HG02938 (cell line): ENCODE data around the gene AGBL3.

ENCODE experiments used
- ATAC-seq: cut with Tn5 transposase; IDR thresholded peaks from one replicate; pipeline ENCODE4 v1.9.1; 2021; ENCODE audit warnings: mild to moderate bottlenecking, moderate library complexity; ENCODE audit not compliant: unreplicated experiment

Gene AGBL3

DNA sequence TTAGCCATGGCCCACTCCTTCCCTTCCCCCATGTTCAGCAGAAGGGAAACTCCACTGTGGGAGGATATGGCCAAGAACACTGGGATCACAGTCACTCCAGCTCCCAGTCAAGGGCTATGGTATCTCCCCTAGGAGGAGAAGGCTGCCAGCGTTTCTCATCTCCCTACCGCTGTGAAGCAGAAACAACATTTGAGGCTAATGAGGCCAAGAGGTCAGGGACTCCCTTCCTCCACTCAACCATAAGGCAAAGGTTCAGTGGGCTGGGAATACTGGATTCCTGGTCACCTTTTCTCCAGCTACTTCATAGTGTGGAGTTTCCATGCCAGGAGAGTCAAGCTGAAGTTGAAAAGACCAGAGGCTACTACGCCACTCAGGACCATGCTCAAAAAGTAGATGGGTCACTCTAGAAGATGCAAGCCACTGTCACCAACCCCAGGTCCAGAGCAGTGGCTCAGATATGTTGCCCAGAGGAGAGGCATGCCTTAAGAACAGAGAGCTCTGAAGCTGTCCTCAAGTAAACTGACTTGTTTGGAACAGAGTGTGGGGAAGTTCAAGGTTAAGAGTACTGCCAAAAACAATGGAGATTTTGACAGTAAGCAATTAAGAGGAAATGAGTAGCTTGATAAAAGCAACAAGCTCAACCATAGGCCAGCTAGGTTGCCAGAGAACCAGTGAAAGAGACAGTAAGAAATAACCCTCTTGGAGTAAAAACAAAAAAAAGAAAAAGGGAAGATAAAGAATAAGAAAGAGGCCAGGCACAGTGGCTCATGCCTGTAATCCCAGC lies 157.8 kb downstream of the AGBL3 start:
- ATAC-seq, result no peak

DNA sequence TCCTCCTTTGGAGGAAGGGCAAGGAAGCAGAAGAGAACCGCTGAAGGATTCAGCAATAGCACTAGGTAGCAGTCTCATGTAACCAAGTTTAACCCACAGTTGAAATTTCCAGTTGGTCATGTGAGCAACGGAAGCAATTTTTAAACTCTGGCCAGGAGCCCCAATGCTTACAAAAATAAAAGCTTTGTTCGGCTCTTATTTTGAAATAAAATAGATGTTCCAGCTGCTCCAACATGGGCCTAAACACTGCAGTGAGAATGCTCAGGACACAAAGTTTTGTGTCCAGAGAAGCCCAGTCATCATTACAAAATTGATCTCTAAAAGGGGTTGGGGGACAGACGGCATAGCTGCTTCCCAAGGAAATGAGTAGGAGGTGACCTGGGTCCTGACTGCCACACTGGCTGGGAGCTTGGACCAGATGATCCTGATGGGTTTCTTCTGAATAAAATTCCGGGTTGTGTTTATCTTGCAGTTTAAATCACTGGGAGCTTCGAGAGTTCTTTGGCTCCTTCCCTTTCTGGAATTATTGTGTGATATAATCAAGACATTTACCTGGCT lies 161.1 kb downstream of the AGBL3 start:
- ATAC-seq, result no peak

DNA sequence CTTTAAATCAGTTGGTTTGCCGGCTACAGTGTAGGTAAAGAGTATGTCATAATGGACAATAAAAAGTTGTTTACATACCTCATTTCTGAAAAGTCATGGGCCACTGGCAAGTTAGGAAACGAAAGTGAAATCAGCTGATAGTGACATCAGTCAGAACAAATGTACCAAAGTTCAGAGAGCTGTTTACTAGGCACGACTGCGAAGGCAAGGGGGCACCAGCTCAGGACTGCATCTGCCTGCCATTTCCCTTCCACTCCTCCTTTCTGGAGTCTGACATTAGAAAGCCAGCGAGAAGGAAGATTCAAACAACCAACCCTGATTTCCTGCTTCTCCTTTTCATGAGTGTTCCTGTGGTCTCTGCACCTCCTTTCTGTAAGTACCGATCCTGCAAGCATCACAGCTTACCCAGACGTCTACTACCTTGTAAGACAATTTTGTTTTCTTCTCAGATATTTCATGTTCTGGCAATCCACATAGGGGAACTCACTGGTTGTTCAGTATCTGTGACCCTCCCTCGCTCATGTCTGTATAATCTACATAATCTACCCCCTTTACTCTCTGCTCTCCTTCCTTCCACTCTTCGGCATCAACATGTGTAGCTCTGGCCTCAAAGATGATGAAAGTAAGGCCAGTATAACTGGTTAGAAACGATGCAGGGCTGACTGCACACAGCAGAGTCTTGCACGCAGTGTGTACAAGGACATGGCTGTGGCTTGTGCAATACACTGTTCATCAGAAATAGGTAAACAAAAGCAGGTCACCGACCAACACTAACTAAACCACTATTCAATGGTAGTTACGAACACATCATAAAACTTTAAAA lies 161.8 kb downstream of the AGBL3 start, which contains the start of gene TMEM140:
Gene TMEM140 (plus strand): TSS at position 174 of the 823 bp plus-strand sequence. CDS start 16,370 bp downstream, outside the sequence.
- peak; percentile 63 for ATAC-seq

DNA sequence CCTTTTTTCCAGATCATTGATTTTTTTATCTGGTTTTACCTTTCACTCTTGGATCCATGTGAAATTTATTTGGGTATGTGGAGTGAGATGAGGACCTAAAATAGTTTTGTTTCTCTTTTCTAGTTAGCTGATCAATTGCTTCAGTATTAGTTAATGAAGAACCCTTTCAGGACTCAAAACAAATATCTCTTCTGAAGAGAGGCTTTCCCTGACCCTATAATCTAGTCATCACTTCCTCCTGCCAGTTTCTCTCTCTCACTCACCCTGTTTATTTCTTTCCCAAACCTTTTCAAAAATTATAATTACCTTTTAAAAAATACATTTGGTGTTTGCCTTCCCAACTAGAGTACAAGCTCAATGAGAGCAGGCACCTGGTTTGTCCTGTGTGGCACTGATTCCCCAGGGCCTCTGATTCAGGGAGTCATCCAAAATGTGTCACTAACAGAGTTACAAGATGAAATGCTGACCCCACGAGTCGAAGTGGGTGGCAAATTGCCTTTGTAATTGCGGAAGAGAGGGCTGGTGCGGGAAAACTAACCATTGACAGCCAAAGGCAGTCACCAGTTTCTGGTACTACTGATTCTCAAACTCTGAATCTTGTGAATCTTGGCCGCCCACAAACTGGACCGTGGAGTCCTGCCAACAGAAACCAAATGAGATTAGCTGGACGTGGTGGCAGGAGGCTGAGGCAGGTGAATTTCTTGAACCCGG lies 163.9 kb downstream of the AGBL3 start:
- no peak for ATAC-seq

DNA sequence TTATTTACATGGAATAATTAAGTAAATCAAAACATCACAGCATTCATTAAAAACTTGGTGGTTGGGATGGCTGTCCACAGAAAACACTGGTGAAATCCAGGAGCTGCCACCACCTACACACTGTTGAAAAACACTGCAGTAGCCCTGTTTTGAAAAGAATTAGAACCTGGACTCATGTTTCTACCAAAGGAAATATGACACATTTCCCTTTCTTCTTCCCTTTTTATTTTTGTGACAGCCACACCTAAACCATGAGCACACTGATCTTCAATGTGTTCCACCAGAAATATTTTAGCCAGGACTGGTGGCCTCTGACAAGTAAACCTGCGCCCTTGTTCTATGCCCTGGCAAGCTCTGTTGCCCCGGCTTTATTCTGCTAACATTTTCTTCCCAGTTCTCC lies 164.8 kb downstream of the AGBL3 start:
- ATAC-seq, result no peak

DNA sequence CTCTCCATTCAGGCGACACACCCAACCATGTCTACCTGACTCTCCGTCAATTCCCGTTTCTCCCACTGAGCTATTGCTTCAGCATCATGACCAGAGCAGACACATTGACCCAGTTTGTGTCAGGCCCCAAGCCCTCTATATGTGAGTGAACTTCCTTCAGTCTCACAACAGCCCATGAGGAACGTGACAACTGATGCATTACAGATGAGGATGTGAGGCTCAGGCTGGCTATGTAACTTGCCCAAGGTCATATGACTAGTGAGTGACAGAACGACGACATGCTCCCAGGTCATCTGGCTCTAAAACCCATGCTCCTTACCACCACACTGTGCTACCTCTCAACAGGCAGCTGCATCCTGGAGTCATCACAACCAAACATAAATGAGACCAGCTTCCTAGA lies 165.2 kb downstream of the AGBL3 start:
- no peak for ATAC-seq

DNA sequence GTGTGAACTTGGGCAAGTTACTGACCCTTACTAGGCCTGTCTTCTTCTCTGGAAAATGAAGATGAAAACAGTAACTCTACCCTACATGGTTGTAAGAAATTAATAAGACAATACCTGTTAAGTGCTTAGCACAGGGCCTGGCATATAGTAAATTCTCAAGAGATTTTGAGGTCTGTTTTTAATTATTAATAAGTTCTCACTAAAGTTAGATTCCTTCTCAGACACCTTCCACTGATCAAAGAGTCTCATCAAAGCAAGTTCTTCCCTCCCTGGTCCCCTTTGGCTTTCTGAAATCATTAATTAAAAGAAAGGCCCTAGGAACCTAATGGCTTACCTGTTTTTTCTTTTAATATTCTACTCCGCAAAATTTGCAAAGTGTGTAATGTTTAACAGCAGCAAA lies 166.1 kb downstream of the AGBL3 start:
- ATAC-seq, result no peak

DNA sequence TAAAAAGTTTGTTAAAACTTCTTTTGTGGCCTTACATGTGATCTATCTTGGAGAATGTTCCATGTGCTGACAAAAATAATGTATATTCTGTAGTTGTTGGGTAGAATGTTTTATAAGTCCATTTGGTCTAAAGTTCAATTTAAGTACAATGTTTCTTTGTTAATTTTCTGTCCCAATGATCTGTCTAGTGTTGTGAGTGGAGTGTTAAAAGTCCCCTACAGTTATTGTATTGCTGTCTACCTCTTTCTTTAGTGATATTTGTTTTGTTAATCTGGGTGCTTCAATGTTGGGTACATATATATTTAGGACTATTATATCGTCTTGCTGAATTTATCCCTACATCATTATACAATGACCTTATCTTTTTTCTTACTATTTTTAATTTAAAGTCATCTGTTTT lies 168.4 kb downstream of the AGBL3 start:
- ATAC-seq, result no peak

DNA sequence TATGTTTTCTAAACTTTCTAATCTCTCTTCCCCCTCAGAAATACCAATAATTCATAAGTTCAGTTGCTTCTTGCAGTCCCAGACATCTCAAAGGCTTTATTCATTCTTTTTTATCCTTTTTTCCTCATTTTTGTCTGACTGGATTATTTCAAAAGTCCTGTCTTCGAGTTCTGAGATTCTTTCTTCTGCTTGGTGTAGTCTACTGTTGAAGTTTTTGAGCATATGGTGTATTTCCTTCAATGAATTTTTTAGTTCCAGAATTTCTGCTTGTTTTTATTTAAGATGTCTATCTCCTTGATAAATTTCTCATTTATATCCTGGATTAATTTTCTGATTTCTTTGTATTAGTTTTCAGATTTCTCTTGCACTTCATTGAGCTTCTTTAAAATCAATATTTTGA lies 170.0 kb downstream of the AGBL3 start:
- no peak for ATAC-seq

DNA sequence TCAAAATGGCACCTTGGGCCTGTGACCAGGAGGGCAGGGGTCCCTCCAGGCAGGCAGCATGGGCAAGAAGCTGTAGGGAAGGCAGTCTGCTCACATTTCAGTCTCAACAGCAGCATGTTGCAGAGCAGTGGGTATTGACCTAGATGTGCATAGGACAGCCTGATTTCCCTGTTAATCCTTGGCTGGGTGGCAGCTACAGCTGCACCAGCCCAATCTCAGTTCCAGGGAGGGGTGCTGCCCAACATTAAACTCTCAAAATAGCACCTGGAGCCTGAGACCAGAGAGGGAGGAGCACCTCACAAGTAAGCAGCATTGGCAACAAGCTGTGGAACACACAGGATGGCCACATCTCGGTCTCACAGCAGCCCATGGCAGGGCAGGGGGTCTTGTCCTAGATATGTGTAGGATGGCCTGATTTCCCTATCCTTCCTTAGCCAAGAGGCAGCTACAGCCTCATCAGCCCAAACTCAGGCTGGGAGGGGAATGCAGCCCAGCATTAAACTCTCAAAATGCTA lies 171.9 kb downstream of the AGBL3 start:
- no peak for ATAC-seq

DNA sequence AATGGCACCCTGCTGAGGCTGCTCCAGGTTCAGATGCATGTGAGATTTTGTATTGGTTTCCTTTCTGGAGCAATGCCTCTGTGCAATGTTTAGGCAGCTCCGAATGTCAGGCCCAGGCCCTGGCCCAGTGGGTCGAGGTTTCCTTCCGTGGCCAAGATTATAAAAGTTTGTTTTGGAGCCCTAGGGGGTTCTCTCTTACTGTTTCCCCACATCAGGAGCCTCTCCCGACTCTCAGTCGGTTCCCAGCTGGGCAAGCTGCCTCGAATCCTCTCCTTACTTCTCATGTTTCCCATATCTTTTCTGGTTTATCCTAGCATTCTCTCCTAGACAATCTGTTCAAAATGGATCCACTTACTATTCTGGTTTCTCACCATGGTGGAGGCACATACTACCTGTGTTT lies 172.6 kb downstream of the AGBL3 start:
- ATAC-seq, result no peak

DNA sequence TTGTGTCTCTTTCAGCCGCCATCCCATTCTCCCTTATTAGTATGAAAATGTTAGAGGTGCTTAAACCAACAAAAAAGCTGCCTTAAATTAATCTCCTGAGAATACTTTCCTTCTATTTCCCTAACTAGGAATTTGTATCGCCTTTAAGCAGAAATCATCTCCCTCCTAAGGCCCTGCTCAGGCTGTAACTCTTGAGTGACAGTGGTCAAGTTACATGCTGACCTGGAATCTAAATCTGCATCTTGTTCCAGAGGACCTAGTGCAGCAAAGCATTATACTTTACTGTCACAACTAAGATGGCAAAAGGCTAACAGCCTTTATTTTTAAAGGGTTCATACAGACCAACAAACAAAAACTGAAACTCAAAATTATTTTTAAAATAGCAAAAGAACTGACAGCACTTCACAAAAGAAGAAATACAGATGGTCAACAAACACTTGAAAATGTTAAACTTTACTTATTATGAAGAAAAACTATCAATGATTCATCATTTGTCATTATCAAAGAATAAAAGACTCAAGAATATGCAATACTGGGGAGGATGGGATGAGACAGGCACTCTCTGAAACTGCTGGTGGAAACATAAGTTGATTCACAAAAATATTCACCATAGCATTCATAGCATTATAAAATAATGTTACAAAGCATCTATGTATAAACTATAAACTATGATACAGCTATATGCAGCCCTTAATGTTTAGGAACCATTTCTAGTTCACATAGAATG lies 173.2 kb downstream of the AGBL3 start:
- no peak for ATAC-seq

DNA sequence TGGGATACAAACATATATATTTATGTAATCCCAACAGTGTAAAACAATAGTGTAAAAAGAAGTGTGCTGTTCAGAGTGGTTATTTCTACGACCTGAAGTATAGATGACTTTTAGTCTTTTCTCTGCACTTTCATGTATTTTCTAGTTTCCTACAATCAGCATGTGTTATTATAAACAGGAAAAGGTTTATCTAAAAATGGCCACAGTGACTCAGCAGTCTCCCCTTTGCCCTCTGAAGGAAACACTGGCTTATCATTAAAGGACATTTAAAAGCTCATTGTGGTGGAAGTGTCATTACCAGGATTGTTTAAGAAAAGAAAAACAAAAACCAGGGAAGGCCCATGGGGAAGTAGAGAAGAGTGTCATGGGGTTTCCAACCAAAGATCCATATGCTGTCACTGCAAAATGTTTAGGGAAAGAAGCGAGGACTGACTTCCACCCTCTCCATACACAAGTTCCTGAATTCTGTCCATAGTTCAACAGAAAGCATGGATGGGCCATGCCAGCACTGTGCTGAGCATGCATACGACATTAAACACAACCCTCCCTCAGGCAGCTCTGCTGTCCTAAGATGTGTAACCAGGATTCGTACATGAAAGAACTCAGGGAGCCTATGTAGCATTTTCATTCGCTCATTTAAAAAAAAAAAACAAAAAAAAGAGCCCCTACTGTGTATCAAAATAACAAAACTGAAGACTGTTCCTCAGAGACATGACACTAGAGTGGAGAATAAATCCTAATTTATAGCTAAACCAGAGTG lies 174.0 kb downstream of the AGBL3 start:
- peak; percentile 57 for ATAC-seq

DNA sequence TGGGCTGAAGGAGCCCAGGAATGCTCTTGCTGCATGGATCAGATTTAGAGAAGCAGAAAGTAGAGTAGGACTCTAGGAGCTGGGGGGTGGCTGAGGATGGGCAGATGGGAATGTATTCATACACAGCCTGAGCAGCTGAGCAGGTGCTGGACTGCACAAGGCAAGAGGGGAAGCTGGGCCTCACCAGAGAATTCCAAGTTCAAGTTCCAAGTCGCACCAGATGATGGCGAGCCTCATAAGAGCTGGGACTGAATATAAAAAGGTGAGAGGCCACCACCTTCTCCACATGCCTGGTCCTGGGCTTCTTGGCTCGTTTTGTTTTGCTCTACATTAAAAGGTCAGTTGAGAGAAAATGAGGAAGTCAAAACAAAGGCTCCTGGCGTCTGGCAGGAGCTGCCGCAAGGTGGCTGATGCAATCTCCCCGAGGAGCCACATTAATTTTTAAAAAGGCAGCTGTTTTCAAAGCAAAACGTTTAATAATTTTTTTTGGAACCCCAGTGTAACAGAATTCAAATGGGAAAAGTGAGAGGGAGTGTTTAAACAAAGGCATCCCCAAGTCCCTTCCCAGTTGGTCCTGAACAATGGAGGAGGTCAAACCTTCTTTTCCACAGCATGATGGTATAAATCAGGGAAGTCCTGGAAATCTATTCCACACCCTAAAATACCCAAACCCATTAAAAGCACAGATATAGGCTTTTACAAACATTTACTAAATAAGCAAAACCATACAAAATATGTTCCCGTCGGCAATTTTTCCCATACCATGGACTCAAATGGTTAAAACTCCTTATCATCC lies 174.7 kb downstream of the AGBL3 start:
- ATAC-seq, result no peak

DNA sequence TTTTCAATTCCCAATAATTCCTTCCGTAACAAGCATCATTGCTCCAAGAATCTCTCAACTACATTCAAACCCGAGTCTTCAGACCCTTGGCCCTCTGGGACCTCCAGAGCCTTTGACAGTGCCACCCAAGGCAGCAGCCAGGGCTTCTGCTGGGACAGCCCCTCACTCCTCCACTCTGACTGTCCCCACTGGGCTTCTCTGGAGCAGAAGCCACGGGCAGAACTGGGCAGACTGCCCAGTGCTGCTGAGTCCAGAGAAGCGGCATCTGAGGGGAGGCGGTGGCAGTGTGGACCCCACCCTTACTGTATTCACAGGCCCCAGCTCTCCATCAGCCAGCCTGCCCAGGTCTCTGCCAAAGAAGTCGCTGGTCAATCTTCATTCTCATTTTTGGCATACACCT lies 175.4 kb downstream of the AGBL3 start:
- ATAC-seq, result no peak

DNA sequence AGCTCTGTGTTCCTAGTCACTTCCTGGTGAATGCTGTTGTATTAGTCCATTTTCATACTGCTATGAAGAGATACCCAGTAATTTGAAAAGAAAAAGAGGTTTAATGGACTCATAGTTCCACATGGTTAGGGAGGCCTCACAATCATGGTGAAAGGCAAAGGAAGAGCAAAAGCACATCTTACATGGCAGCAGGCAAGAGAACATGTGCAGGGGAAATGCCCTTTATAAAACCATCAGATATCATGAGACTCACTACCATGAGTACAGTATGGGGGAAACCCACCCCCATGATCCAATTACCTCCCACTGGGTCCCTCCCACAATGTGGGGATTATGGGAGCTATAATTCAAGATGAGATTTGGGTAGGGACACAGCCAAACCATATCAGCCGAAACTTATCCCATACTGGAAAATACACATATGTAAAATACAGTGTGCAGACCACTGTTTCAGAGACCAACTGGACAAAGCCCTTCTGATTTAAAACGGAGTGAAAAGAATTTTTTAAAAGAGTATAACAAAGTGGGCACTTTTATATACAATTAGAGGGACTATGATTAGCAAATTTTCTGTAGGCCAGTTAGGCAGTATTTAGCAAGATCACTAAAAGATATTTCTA lies 176.2 kb downstream of the AGBL3 start:
- no peak for ATAC-seq

DNA sequence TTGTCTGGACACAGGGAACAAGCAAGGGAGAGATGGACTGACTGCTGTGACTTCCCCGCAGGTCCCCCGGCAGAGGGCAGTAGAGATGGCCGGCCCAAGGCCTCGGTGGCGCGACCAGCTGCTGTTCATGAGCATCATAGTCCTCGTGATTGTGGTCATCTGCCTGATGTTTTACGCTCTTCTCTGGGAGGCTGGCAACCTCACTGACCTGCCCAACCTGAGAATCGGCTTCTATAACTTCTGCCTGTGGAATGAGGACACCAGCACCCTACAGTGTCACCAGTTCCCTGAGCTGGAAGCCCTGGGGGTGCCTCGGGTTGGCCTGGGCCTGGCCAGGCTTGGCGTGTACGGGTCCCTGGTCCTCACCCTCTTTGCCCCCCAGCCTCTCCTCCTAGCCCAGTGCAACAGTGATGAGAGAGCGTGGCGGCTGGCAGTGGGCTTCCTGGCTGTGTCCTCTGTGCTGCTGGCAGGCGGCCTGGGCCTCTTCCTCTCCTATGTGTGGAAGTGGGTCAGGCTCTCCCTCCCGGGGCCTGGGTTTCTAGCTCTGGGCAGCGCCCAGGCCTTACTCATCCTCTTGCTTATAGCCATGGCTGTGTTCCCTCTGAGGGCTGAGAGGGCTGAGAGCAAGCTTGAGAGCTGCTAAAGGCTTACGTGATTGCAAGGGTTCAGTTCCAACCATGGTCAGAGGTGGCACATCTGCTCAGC lies 178.2 kb downstream of the AGBL3 start:
- no peak for ATAC-seq

DNA sequence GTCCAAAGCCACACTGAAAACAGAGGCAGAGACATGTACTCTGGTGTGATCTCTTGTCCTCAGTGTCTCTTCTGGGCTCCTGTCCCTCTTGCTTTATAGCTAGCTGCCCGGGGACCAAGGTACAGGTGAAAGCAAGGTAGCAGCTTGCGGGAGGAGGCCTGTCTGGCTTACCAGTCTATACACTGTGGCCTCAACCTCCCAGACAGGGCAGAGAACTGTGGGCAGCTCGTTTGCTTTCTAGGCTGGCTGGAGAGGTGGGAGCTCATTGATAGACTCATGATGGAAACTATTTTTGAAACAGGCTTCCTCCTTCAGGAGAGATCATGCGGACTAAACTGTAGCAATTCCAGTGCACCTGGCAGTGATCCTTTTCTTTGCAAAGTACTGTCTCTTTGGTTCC lies 179.6 kb downstream of the AGBL3 start:
- no peak for ATAC-seq
